PC-9 (cell line): Measurements from ENCODE around the gene ZFX. TPM values are rescaled to one million over a fixed set of nuclear protein-coding genes. Genes with fewer than 3 reads are reported as not detected.

Experiments used
- BruUV-seq: library from RNA; stranded (reverse); fragments of 400-500 nt; replicated peaks from 2 replicates; lab custom pipeline; 2021; lab: Mats Ljungman, UMichigan
- CTCF ChIA-PET: fragments of 300-600 bp; sonication (Branson Sonifier 250); formaldehyde crosslinking; loops from one replicate; lab custom pipeline; 2022; ENCODE audit warnings: antibody characterized with exemption; lab: Charles Lee
- POLR2A ChIA-PET: fragments of 300-600 bp; sonication (Branson Sonifier 250); formaldehyde crosslinking; loops from one replicate; lab custom pipeline; 2022; ENCODE audit warnings: antibody characterized with exemption; ENCODE audit not compliant: unreplicated experiment; lab: Charles Lee
- DNase-seq, 2 experiments: peaks; one replicate each; pipeline versions ENCODE4 v3.0.0 to v3.0.0-alpha.2; 2015 to 2022; ENCODE audit warnings: mixed read lengths in 1 of 2
- H2AFZ ChIP-seq: fragments of 200-600 bp; sonication (generic); 2 replicates; pipeline ENCODE4 v1.8.1; 2017; ENCODE audit warnings: antibody characterized with exemption
- H3F3A ChIP-seq: fragments of 200-600 bp; sonication (generic); 2 replicates; pipeline ENCODE4 v1.8.1; 2017; ENCODE audit warnings: antibody characterized with exemption, mild to moderate bottlenecking, low read depth; ENCODE audit not compliant: insufficient read depth
- H3K27ac ChIP-seq: fragments of 200-600 bp; sonication (generic); 2 replicates; pipeline ENCODE4 v1.6.1; 2016; ENCODE audit warnings: mixed run types
- H3K27me3 ChIP-seq: fragments of 200-600 bp; sonication (generic); 2 replicates; pipeline ENCODE4 v1.6.1; 2016; ENCODE audit warnings: low read depth, mixed run types; ENCODE audit not compliant: insufficient read depth
- H3K36me3 ChIP-seq: fragments of 200-600 bp; sonication (generic); 2 replicates; pipeline ENCODE4 v1.6.1; 2016; ENCODE audit warnings: low read depth, mixed run types
- H3K4me1 ChIP-seq: fragments of 200-600 bp; sonication (generic); replicated peaks from 2 replicates; pipeline ENCODE4 v1.6.1; 2016; ENCODE audit warnings: mixed run types; ENCODE audit not compliant: insufficient read depth
- H3K4me2 ChIP-seq: fragments of 200-600 bp; sonication (generic); 2 replicates; pipeline ENCODE4 v1.6.1; 2017; ENCODE audit warnings: mixed run types
- H3K4me3 ChIP-seq: fragments of 200-600 bp; sonication (generic); 2 replicates; pipeline ENCODE4 v1.6.1; 2016; ENCODE audit warnings: mixed run types
- H3K79me2 ChIP-seq: fragments of 200-600 bp; sonication (generic); 2 replicates; pipeline ENCODE4 v1.6.1; 2017; ENCODE audit warnings: low read depth, mixed run types
- H3K9me2 ChIP-seq: fragments of 200-600 bp; sonication (generic); 2 replicates; pipeline ENCODE4 v1.8.1; 2017; ENCODE audit warnings: mild to moderate bottlenecking; ENCODE audit not compliant: insufficient read depth
- H3K9me3 ChIP-seq: fragments of 200-600 bp; sonication (generic); 2 replicates; pipeline ENCODE4 v1.8.1; 2016; ENCODE audit warnings: low read depth; ENCODE audit not compliant: insufficient read depth
- H4K20me1 ChIP-seq: fragments of 200-600 bp; sonication (generic); 2 replicates; pipeline ENCODE4 v1.8.1; 2017; ENCODE audit not compliant: insufficient read depth
- EZH2 ChIP-seq: fragments of 200-600 bp; sonication (generic); IDR thresholded peaks from 2 replicates; pipeline ENCODE4 v1.8.0; 2017; ENCODE audit warnings: antibody characterized with exemption, low read depth
- intact Hi-C: fragments of 100-400 bp; cut with micrococcal nuclease; formaldehyde crosslinking; loops from one replicate; pipeline ENCODE4 v1.10.0; 2022; ENCODE audit not compliant: unreplicated experiment
- total RNA-seq: library from RNA; stranded (reverse); gene quantifications from 2 replicates; pipeline ENCODE4 v1.2.3, GENCODE V29; 2021
- TF ChIP-seq, protein P1 (sequence below): fragments of 200-600 bp; sonication (generic); conservative IDR thresholded peaks from 2 replicates; pipeline ENCODE4 v1.6.1; 2017; ENCODE audit warnings: mixed run types, antibody characterized with exemption, mild to moderate bottlenecking, moderate library complexity

The ZFX gene
- total RNA-seq, 1 experiment from 2014 or later: 39.6 TPM

DNA sequence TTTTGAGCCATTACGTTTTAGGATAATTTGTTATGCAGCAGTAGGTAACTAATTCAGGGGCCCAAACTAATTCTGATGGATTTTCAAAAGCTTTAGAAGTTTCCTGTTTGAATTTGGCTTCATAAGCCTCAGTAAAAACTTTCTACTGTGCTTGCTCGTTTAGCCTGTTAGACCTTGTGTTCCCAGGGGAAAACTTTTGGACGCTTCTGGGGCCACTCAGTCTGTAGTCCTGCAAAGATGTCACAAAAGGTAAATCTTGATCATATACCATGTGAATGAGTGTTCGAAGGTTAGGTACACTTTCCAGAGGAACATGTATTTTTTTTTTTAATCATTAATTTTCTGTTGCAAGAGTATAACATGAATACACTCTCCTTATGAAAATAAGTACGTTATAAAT is 93.7 kb downstream of the ZFX start:
- Histone ChIP-seq H4K20me1 (no peaks in the 10 kb centered on the region), H3K4me2 (no peak overlapping the region), H3K79me2 (no peaks in the 10 kb centered on the region), H3K4me3 (no peak overlapping the region), H3K4me1 (no peaks in the 10 kb centered on the region), H2AFZ (no peak overlapping the region), H3K36me3 (no peaks in the 10 kb centered on the region), H3K27me3 (no peaks in the 10 kb centered on the region), H3K9me3 (no peaks in the 10 kb centered on the region), H3K9me2 (no peaks in the 10 kb centered on the region), H3K27ac (no peak overlapping the region), H3F3A (no peaks in the 10 kb centered on the region)
- ChIA-PET POLR2A (no interaction called here), CTCF (no interaction called here)
- BruUV-seq: no TSS peak
- intact Hi-C loops: no loop called here
- DNase-seq: no peak
- TF ChIP-seq, protein P1, sequence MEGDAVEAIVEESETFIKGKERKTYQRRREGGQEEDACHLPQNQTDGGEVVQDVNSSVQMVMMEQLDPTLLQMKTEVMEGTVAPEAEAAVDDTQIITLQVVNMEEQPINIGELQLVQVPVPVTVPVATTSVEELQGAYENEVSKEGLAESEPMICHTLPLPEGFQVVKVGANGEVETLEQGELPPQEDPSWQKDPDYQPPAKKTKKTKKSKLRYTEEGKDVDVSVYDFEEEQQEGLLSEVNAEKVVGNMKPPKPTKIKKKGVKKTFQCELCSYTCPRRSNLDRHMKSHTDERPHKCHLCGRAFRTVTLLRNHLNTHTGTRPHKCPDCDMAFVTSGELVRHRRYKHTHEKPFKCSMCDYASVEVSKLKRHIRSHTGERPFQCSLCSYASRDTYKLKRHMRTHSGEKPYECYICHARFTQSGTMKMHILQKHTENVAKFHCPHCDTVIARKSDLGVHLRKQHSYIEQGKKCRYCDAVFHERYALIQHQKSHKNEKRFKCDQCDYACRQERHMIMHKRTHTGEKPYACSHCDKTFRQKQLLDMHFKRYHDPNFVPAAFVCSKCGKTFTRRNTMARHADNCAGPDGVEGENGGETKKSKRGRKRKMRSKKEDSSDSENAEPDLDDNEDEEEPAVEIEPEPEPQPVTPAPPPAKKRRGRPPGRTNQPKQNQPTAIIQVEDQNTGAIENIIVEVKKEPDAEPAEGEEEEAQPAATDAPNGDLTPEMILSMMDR: no peak
- TF ChIP-seq EZH2: no peak

DNA sequence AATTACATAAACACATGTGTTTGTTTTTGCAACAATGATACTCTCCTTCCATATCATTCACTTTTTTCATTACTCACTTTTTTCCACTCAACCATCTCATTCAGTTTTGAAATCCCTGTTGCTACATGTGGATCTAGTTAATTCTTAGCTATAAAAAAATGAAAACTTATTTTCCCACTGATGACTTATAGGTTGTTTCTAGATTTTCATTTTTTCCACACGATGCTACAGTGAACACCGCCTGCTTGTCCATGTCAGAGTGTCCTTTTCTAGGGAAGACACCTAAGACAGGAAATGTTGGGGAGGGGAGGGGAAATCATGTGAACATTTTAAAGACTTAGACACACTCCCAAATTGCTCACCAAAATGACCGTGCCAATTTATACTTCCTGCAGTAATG is 94.2 kb downstream of the ZFX start:
- no peaks in the 10 kb centered on the region for H3K27me3 ChIP-seq
- no peak overlapping the region for H3K4me2 ChIP-seq
- H3F3A ChIP-seq: no peaks in the 10 kb centered on the region
- no TSS peak for BruUV-seq
- no peak overlapping the region for H3K4me3 ChIP-seq
- no peak overlapping the region for H2AFZ ChIP-seq
- H3K9me2 ChIP-seq: no peaks in the 10 kb centered on the region
- intact Hi-C loops: no loop called here
- POLR2A ChIA-PET: no interaction called here
- CTCF ChIA-PET: no interaction called here
- H3K79me2 ChIP-seq: no peaks in the 10 kb centered on the region
- no peaks in the 10 kb centered on the region for H3K4me1 ChIP-seq
- TF ChIP-seq, protein P1: no peak
- TF ChIP-seq EZH2: no peak
- H3K9me3 ChIP-seq: no peaks in the 10 kb centered on the region
- no peaks in the 10 kb centered on the region for H3K36me3 ChIP-seq
- no peak for DNase-seq
- H3K27ac ChIP-seq: no peak overlapping the region
- no peaks in the 10 kb centered on the region for H4K20me1 ChIP-seq

- H3K36me3 ChIP-seq: no peaks in the 10 kb centered on the region
- no peaks in the 10 kb centered on the region for H3K9me2 ChIP-seq
- no peak overlapping the region for H3K27ac ChIP-seq
- H3K79me2 ChIP-seq: no peaks in the 10 kb centered on the region
- ChIA-PET POLR2A (no interaction called here), CTCF (no interaction called here)
- no peaks in the 10 kb centered on the region for H3K4me1 ChIP-seq
- H3K4me2 ChIP-seq: no peak overlapping the region
- peak in 1 of 2 experiments; percentile 54 for DNase-seq
- H3K9me3 ChIP-seq: no peaks in the 10 kb centered on the region
- TF ChIP-seq, protein P1: no peak
- no peak for TF ChIP-seq EZH2
- H2AFZ ChIP-seq: no peak overlapping the region
- no peak overlapping the region for H3K4me3 ChIP-seq
- intact Hi-C loops: no loop called here
- H3K27me3 ChIP-seq: no peaks in the 10 kb centered on the region
- H3F3A ChIP-seq: no peaks in the 10 kb centered on the region
- no TSS peak for BruUV-seq
- no peaks in the 10 kb centered on the region for H4K20me1 ChIP-seq
These were observed 95.7 kb downstream of the ZFX start for GRCh38 chrX:24245202-24245601.
